Small intestine (tissue), 7 donors: ENCODE measurements around the gene LPP. TPM values are rescaled to one million over a fixed set of nuclear protein-coding genes. Genes with fewer than 3 reads are reported as not detected.
A peak's percentile ranks its signal among the peaks of the same experiment; 100 is the strongest.

ENCODE experiments used
- DNase-seq, 2 donors: peaks; one replicate each; pipeline versions ENCODE4 v3.0.0 to v3.0.0-alpha.2; 2013
- FAIRE-seq: peaks from 2 replicates; lab custom pipeline; 2012; peaks lifted over from hg19 to GRCh38; lab: Jason Lieb, UNC
- H3K27ac ChIP-seq, 3 donors: one replicate each; pipeline ENCODE4 v1.5.1; 2013; ENCODE audit warnings: low read length in 2 of 3, mild to moderate bottlenecking in 2 of 3, control low read depth in 1 of 3, inconsistent platforms in 1 of 3, low read depth in 1 of 3, moderate library complexity in 1 of 3
- H3K27me3 ChIP-seq, 3 donors: one replicate each; pipeline ENCODE4 v1.6.1; 2013; ENCODE audit warnings: low read length in 3 of 3, inconsistent platforms in 1 of 3; ENCODE audit not compliant: control insufficient read depth in 3 of 3, insufficient read depth in 3 of 3
- H3K36me3 ChIP-seq, 3 donors: one replicate each; pipeline ENCODE4 v1.6.1; 2013; ENCODE audit warnings: low read length in 3 of 3, inconsistent platforms in 1 of 3, low read depth in 1 of 3, mild to moderate bottlenecking in 1 of 3, moderate library complexity in 1 of 3; ENCODE audit not compliant: control insufficient read depth in 3 of 3, insufficient read depth in 2 of 3
- H3K4me1 ChIP-seq, 3 donors: one replicate each; pipeline ENCODE4 v1.6.1; 2013; ENCODE audit warnings: low read length in 2 of 3, inconsistent platforms in 1 of 3, low read depth in 1 of 3, mild to moderate bottlenecking in 1 of 3, moderate library complexity in 1 of 3; ENCODE audit not compliant: control insufficient read depth in 3 of 3, insufficient read depth in 2 of 3
- H3K4me3 ChIP-seq, 3 donors: one replicate each; pipeline ENCODE4 v1.5.1; 2013; ENCODE audit warnings: low read length in 3 of 3, control low read depth in 1 of 3, inconsistent platforms in 1 of 3, low read depth in 1 of 3, mild to moderate bottlenecking in 1 of 3, moderate library complexity in 1 of 3
- H3K9me3 ChIP-seq, 2 donors: one replicate each; pipeline ENCODE4 v1.6.1; 2013; ENCODE audit warnings: low read depth in 1 of 2, low read length in 1 of 2; ENCODE audit not compliant: control insufficient read depth in 2 of 2, insufficient read depth in 1 of 2
- WGBS, 3 donors: extraction: QIAGEN DNeasy Blood & Tissue Kit; methylation state at CpG; one replicate each; pipeline ENCODE4 v1.1.7; 2013; 5-methylcytosine and 5-hydroxymethylcytosine counted together
- polyA plus RNA-seq, 4 donors: library from polyadenylated mRNA; stranded (reverse) in 3 of 4; unstranded in 1 of 4; fragments of 200-250 nt in 3 of 4; fragments of 120-200 nt in 1 of 4; gene quantifications; one replicate each; pipeline versions ENCODE4 v1.2.1 to v1.2.3, GENCODE V29; 2013
- donor health status: healthy with polysubstance abuse.
- donor health status: control.
- donor health status: control.
- donor health status: Bipolar disorder and iron deficiency.
- donor health status: healthy.

The LPP gene
- polyA plus RNA-seq, 4 donors: 5.4 to 35.8 (median 12.4) TPM

DNA sequence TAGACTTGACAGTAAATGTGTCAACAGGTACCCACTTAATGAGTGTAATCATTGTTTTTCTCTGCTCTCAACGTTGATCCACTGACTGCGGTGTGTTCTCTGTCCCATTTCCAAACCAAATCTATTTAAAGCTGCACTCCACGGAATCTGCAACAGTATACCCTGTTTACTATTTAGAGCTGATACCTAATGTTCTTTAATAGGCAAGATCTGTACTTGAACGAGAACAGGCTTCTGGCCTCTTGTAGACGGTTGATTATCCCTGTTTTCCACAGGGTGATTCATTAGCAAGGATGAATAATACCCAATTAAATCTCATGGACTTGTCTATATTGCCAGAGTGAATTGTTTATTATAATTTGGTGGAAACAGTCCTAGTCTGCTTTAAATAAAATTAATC lies 189.9 kb downstream of the LPP start:
- FAIRE-seq (no peak), DNase-seq (no peak)
- no peak overlapping the region for H3K27ac ChIP-seq

DNA sequence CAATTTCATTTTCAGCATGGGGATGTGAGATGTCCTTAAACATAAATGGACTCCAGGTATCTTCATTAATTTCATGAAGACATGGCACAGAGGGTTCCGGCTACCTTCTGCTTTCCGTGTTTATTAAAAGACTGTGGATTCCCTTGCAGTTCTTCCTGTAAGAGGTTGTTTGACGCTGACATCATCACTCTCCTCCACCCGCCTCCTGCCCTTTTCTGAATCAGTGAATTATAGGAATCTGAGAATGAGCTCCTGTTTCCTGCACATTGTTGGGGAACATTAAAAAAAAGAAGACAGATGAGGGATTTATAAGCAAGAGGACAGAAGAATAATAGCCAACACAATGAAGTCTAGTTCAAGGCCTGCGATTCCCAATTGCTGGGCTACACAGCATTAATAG lies 191.3 kb downstream of the LPP start:
- Histone ChIP-seq H3K4me3 (no peak overlapping the region), H3K27ac (peak overlapping the region in 1 of 3 donors; percentile 38), H3K9me3 (no peaks in the 10 kb centered on the region), H3K27me3 (no peaks in the 10 kb centered on the region), H3K36me3 (no peaks in the 10 kb centered on the region), H3K4me1 (peaks cover 5 to 28% (median 15%) of the 10 kb centered on the region in 3 donors)
- DNase-seq (no peak), FAIRE-seq (no peak)
- WGBS, 3 donors: 76 to 88% (median 83%) methylated on average over 5 of the region's 5 CpGs

More for the DNA sequence above, 189.9 kb downstream of the LPP start:
- Histone ChIP-seq H3K9me3 (no peaks in the 10 kb centered on the region), H3K4me3 (no peak overlapping the region), H3K27me3 (no peaks in the 10 kb centered on the region), H3K36me3 (no peaks in the 10 kb centered on the region), H3K4me1 (peaks cover 3 to 15% (median 8%) of the 10 kb centered on the region in 3 donors)
- 75 to 84% (median 81%) methylated on average over 5 of the region's 5 CpGs for WGBS, 3 donors

DNA sequence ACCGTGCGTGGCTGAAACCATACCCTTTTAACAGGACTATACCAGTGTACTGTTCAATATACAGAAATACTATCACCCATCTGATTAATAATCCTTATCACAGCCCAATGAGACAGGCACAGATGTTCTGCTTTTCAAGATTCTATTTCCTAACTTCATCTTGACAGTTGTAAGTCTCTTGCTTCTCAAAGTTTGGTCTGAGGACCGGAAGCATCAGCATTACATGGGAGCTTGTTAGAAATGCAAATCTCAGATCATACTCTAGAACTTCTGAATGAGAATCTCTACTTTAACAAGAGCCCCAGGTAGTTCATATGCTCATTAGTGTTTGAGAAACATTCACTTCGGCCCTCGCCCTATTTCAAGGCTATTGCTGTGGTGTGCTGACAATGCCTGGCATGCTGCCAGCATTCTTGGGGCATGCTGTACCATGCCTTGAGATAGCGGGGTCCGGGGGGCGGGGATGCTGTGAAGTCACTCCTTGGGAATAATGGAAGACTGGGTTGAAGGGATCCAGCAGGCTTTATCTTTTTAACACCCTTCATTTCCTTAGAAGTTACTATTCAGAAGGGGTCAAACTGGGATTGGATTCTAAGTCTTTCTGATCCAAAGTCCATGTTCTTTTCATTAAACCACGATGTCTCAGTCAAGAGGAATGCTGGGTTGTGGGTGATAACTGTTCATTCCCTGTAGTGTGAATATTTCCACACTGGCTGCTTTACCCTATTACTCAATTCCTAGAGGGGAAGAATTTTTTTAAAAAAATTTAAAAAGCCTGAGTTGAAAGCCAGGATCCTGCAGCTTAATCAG lies 194.7 kb downstream of the LPP start:
- DNase-seq (peak; percentile 92 to 96), FAIRE-seq (no peak)
- no peaks in the 10 kb centered on the region for H3K9me3 ChIP-seq
- peaks cover 5 to 43% (median 15%) of the 10 kb centered on the region in 3 donors for H3K4me1 ChIP-seq
- H3K27me3 ChIP-seq: no peaks in the 10 kb centered on the region
- peak overlapping the region; percentile 47 to 87 (median 53) for H3K27ac ChIP-seq
- no peak overlapping the region for H3K4me3 ChIP-seq
- 35 to 61% (median 48%) methylated on average over 9 of the region's 9 CpGs for WGBS, 3 donors
- peaks cover 0 to 7% (median 0%) of the 10 kb centered on the region in 3 donors for H3K36me3 ChIP-seq

DNA sequence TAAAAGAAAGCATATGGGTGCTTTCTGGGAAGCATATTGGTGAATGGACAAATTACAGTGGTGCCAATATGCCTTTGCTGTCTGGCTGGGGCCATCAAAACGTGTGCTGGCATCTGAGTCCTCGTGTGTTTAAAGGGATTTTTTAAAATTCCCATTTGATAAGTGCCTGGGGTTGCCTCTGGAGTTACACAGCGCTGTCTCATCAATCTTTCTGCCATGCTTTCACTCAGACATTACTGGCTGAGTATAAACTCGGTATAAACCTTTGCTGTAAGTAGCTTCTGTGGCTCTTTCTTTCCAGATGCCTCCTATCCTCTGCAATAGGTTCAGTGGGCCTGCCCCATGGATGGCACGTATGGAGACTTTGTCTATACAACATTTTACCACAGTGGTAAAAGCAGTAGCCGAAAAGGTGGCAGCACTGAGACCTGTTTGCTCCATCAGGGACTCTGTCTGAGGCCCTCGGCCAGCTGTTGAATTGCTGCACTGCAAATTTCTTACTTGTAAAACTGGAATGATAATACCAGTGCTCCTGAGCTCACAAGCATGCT lies 195.5 kb downstream of the LPP start:
- no peaks in the 10 kb centered on the region for H3K27me3 ChIP-seq
- DNase-seq (peak in 1 of 2 donors; percentile 53), FAIRE-seq (no peak)
- H3K4me3 ChIP-seq: no peak overlapping the region
- H3K4me1 ChIP-seq: peaks cover 5 to 43% (median 15%) of the 10 kb centered on the region in 3 donors
- peak overlapping the region in 2 of 3 donors; percentile 60 to 87 for H3K27ac ChIP-seq
- 78 to 86% (median 82%) methylated on average over 7 of the region's 7 CpGs for WGBS, 3 donors
- H3K9me3 ChIP-seq: no peaks in the 10 kb centered on the region
- peaks cover 0 to 7% (median 0%) of the 10 kb centered on the region in 3 donors for H3K36me3 ChIP-seq

DNA sequence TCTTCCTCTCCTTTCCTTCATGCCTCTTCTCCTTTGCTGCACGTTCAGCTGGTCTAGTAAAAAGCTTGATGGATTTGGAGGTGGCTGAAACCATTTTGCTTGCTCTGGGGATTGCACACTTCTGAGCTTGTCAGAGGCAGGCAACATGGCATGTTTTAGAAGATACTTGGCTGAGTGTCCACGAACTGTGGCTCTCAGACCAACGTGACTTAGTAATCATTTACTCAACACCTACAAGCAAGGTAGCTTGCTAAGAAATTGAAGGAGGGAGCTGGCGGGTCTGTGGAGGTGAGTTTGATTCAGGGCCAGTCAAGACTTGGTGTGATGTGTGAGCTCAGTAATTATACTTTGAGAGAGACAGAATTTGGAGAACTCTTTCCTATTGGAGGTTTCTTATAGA lies 196.0 kb downstream of the LPP start:
- H3K9me3 ChIP-seq: no peaks in the 10 kb centered on the region
- H3K4me1 ChIP-seq: peaks cover 5 to 43% (median 15%) of the 10 kb centered on the region in 3 donors
- H3K27ac ChIP-seq: peak overlapping the region in 1 of 3 donors; percentile 87
- H3K27me3 ChIP-seq: no peaks in the 10 kb centered on the region
- FAIRE-seq: no peak
- 44 to 56% (median 44%) methylated on average over 4 of the region's 4 CpGs for WGBS, 3 donors
- DNase-seq: peak in 1 of 2 donors; percentile 65
- H3K36me3 ChIP-seq: peaks cover 0 to 7% (median 0%) of the 10 kb centered on the region in 3 donors
- H3K4me3 ChIP-seq: no peak overlapping the region

DNA sequence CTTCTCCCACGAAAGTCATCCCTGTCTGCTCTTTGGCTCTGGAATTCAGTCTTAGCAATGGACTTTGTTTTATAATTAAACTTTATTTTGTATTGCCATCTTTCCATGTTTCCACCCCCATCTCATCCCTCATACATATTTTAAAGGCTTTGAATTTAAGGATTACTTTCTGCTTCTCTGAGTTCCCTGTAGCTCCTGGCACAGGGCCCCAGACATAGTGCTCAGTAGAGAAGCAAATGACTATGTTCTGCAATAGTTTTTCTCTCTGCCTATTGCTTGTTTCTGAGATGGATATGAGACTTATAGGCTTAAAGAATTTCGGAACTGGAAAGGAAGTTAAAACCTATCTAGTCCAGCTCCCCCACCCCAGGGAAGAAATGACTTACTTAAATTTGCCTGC lies 197.0 kb downstream of the LPP start:
- H3K27ac ChIP-seq: peak overlapping the region in 1 of 3 donors; percentile 87
- peaks cover 5 to 43% (median 15%) of the 10 kb centered on the region in 3 donors for H3K4me1 ChIP-seq

DNA sequence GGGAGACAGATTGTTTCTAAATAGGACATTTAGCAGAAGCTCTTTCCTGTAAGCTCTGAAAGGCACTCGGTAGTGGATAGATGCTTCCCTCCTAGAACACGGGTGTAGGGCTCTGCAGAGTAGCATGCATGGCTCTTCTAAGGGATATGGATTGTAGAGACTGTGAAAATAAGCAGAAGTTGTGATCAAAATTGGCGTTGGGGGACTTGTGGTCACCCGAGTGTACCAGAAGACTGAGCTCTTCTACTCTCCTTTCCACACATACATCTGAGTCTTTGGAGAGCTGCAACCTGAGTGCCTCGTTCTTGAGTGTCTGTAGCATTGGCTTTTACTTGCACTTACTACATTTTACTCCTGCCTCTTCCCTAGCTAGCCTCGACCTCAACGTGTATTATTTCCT lies 197.7 kb downstream of the LPP start:
- 82 to 89% (median 89%) methylated on average over 7 of the region's 7 CpGs for WGBS, 3 donors
- FAIRE-seq (no peak), DNase-seq (no peak)
- Histone ChIP-seq H3K4me3 (no peak overlapping the region), H3K9me3 (no peaks in the 10 kb centered on the region), H3K27me3 (no peaks in the 10 kb centered on the region), H3K36me3 (peaks cover 0 to 7% (median 0%) of the 10 kb centered on the region in 3 donors), H3K4me1 (peaks cover 5 to 43% (median 15%) of the 10 kb centered on the region in 3 donors), H3K27ac (no peak overlapping the region)

More for the DNA sequence above, 197.0 kb downstream of the LPP start:
- 92 to 94% (median 94%) methylated on average over 2 of the region's 2 CpGs for WGBS, 3 donors
- no peaks in the 10 kb centered on the region for H3K27me3 ChIP-seq
- no peak overlapping the region for H3K4me3 ChIP-seq
- FAIRE-seq (no peak), DNase-seq (no peak)
- H3K9me3 ChIP-seq: no peaks in the 10 kb centered on the region
- peaks cover 0 to 7% (median 0%) of the 10 kb centered on the region in 3 donors for H3K36me3 ChIP-seq

DNA sequence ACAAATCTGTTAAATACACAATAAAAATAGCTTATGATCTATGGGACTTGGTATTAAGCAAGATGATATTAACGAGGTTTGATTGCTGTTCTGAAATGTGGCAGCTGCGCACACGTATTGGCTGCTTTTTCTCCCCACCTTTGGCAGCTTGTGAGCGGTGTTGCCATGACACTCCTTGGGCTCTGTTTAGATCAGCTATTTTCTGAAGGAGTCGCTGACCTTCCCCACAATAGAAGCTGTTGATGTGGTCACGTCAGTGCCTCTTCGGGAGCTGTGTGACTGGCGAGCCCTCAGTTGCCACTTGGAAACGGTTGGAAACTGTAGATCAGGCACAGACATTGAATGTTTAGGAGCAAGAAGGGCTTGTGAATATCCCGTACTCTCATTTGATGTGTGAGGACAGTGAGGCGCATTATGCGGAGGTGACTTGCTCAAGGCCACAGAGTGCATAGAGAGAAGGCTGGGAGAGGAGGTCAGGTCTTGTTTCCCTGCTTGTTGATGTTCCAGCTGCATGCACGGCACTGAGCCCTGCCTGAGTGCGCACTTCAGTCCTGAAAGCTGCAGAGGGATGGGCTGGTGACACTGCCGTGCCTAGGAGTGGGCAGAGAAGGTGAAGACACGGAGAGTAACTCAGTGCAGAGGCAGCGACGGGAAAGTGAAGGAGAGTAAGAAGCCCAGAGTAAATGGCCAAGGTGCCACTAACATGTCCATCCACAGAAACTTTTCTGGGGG lies 198.4 kb downstream of the LPP start:
- Histone ChIP-seq H3K4me1 (peaks cover 5 to 41% (median 14%) of the 10 kb centered on the region in 3 donors), H3K27ac (no peak overlapping the region), H3K4me3 (no peak overlapping the region), H3K9me3 (no peaks in the 10 kb centered on the region), H3K27me3 (no peaks in the 10 kb centered on the region), H3K36me3 (peaks cover 0 to 7% (median 0%) of the 10 kb centered on the region in 3 donors)
- FAIRE-seq (no peak), DNase-seq (no peak)
- 87 to 89% (median 88%) methylated on average over 18 of the region's 18 CpGs for WGBS, 3 donors
